ELF-1 (cell line): Measurements from ENCODE around the gene BCAR1.

ENCODE experiments used
- DNase-seq: peaks from one replicate; pipeline ENCODE4 v3.0.0-alpha.2; 2016; ENCODE audit warnings: low read depth, low spot score

Gene BCAR1

DNA sequence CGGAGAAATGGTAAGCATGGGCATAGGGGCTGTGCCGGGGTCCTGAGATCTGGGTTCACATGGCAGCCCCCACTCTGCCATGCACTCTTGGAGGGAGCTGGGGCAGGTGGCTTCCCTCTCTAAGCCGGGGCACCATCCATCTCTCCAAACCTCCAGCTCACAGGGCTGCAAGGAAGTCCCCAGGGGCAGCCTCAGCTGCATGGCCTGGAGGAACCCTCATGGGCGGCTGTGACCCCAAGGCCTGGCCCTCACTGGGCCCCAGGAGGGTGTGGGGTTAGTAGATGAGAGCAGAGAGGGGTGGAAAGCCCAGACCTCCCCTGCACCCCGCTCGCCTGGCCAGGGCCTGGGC lies 47.0 kb downstream of the BCAR1 start:
- no peak for DNase-seq

DNA sequence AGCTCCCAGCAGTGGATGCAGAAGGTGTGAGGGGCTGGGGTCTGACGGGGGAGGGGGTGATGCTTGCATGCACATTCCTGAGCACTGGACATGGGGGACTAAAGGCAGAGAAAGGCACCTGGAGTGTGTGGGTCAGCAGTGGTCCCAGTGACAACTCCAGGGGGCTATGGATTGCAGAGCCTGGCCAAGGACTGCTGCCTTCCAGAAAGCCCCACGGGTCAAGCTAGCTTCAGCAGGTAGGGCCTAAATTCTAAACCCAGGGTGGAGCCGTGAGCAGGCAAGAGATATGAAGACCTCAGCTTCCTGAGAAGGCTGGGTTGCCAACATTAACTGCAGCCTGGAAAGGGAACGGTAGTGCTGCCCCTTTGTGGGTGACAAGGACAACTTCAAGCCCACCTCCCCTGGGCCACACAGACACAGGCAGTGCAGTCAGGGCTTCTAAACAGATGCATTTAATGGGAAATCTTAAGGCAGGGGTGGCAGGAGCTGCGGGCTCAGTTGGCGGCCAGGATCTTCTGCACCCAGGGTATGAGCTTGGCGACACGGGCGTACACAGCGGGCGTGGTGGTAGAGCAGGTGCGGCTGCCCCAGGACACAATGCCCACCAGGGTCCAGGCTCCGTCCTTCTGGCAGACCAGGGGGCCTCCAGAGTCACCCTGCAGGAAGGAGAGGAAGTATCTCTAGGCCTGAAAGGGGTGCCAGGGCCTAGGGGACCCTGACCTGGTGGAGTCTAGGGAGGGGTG lies 47.6 kb downstream of the BCAR1 start:
- no peak for DNase-seq

DNA sequence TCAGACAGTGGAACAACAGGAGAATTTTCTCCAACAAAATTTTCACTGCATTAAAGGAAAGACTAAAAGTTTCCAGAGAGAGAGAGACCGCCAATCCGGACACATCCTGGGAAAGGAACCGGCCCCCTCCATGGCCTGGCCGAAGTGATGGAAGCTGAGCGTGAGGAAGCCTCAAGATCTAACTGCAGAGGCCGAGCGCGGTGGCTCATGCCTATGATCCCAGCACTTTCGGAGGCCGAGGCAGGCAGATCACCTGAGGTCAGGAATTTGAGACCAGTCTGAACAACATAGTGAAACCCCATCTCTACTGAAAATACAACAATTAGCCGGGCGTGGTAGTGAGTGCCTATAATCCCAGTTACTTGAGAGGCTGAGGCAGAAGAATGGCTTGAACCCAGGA lies 48.3 kb downstream of the BCAR1 start:
- no peak for DNase-seq

DNA sequence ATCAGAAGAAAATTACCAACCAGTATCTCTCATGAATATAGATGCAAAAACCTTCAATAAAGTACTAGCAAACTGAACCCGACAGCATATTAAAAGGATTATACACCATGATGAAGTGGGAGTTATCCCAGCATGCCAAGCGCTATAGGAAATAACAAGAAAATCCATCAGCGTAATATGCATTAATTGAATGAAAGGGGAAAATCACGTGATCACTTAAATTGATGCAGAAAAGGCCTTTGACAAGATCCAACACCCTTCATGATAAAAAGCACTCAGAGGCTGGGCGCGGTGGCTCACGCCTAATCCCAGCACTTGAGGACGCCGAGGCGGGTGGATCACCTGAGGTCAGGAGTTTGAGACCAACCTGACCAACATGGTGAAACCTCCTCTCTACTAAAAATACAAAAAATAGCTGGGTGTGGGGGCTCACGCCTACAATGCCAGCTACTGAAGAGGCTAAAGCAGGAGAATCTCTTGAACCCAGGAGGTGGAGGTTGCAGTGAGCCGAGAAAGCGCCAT lies 49.3 kb downstream of the BCAR1 start:
- DNase-seq: no peak

DNA sequence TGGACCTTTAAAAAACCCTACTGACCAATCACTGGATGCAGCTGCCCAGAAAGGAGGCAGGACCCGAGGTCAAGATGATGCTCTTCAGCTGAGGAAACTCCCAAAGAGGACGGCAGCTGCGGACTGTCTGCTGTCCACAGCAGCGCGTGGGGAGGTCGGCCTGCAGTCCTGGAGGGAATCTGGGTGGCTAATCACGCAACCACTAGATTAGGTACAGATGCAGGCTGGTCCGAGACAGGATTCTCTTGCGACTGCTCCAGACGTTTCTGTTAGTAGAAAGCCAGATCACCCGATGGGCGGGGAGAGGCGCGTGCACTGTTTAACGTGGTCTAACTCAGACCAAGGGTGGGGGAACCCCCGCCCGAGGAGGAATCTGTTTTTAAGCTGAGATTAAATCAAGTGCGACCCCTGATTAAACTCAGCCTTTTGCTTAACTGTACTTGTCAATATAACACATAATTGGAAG lies 53.3 kb downstream of the BCAR1 start:
- peak; percentile 41 for DNase-seq

DNA sequence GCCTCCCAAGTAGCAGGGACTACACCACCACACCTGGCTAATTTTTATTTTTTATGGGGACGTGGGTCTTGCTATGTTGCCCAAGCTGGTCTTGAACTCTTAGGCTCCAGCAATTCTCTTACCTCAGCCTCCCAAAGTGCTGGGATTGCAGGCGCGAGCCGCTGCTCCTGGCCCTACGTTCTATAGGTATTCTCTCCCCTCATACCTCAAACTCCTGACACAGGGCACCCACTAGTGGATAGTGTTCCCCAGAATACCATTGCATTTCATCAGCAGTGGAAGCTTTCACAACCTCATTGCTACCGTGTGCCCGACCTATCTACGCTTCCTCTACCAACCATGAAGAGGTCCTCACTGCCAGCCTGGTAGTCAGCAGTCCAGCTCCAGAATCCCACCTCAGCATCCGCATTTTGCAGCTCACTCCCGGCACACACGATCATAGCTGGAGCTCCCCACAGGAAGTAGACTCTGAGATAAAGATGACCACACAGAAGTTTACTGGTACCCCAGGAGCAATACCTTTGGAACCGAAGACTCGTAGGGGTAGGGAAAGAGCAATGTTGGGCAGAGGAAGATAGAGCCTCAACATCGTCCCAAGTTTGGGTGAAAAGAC lies 53.8 kb downstream of the BCAR1 start:
- no peak for DNase-seq

DNA sequence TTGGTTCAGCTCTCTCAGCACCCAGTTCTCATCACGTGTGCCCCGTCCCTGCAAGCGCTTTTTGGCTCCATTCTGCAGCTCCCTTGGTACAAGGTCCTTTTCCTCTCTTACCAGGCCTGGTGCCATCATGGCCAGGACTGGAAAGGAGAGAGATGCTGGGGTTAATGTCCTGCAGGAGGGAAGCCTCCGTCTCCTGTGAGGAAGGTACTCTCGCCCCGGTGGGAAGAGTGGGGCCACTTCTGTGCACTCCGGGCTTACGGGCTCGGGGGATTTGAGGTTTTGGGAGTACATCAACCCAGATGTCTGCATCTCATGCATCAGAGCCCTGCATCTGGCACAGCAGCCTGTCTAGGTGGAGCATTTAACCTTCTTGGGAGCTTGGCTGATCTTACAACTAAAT lies 54.6 kb downstream of the BCAR1 start:
- no peak for DNase-seq

DNA sequence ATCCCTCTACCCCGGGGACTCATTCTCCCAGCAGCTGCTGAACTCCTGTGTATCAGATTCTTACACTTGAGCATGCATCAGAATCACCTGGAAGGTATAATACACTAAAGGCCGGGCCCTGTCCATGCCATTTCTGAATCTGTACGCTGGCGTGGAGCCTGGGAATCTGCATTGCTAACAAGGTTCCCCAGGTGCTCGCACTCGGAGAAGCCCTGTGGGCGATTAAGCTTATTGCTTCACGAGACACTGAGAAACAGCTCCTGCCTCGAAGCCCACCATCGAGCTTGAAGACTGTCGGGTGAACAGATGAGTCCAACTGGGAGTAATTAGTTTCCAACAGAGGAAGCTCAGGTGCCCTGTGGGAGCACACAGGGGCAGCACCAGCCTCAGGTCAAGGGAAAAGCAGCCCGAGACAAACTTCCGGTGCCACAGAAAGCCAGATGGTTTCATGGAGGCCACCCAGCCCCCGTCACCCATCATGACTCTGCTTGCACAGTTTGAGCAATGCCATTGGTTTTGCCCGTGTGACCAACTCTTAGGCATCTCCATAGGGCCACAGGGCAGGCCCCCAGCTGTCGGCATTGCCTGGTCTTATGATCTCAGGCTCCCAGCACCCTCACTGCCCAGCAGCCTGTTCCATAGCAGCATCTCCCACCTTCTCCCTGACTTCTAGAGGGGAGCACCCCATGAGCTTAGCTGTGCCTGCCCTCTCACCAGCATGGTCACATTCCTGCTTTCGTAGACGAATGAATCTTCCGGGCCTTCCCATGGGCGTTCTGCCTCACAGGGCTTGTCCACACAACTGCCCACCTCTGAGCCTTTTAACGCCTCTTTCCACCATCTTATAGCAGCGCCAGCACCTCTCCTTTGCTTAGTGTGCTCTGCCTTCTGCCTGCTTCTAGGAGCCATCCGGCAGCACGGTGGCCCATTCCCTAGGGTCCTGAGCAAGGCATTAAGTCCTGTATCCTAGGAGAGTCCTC lies 55.3 kb downstream of the BCAR1 start:
- DNase-seq: no peak

DNA sequence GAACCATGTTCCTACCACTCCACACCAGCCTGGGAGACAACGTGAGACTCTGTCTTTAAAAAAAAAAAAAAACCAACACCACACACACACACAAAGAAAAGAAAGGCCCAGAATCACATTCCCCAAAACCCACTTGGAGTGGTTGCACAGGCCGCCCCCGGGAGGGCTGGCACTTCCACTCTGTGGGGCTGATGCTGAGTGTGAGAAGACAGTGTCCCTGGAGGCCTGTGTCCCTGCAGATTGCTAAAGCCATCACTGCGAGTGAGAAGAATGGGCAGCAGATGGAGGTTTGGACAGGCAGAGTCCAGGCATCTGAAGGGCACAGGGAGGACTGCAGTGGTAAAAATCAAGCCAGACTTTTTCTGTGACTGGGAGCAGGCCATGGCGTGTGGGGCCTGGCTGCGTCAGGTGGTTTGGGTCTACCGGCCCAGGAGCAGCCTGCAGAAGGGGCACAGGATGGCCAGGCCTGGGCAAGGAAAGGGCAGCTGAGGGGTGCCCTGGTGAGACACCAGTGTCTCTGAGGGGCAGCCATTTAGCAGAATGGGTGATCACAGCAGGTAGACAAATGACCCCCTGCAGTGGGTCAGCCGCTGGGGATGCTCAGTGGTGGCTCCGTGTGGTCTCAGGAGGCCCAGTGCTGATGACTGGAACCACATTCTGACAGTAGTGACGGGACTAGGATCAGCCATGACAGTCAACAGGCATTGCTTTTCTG lies 57.5 kb downstream of the BCAR1 start:
- no peak for DNase-seq

DNA sequence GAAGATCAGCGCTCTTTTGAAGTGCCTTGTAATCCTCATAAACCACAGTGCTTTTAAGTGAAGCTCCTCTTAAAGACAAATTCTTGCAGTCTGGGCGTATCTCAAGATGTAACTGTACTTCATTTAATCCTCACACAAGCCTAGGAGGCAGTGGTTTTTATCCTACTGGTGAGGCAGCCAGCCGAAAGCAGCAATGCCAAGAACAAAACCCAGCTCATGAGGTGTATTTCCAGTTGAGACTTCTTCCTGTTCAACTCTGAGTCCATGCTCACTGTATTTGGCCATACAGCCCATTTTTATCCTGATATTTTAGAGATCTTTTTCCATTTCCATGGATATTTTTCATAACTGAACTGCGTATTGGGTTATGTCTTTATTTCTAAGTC lies 58.2 kb downstream of the BCAR1 start:
- no peak for DNase-seq

DNA sequence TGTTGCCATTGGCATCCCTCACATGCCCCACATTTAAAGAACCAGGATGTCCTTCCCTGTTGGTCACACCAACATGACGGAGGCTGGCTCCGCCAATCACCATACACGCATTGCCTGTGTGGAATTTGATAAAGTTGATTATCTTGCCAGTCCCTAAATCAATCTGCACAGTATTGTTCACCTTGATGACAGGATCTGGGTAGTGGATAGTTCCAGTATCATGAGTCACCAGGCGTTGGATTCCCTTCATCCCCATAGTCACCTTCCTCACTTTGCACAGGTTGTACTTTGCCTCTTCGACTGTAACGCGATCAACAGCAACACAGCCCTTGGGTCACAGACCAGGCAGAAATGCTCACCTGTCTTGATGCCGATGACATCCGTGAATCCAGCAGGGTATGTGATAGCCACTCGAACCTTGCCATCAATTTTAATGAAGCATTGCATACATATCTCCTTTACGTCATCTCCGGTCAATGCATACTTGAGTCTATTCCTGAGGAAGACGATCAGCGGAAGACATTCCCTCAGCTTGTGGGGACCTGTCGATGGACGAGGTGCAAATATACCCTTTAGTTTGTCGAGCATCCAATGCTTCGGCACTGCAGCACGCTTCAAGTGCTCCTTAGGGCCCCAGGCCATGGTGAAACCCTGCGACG lies 58.7 kb downstream of the BCAR1 start:
- DNase-seq: no peak

DNA sequence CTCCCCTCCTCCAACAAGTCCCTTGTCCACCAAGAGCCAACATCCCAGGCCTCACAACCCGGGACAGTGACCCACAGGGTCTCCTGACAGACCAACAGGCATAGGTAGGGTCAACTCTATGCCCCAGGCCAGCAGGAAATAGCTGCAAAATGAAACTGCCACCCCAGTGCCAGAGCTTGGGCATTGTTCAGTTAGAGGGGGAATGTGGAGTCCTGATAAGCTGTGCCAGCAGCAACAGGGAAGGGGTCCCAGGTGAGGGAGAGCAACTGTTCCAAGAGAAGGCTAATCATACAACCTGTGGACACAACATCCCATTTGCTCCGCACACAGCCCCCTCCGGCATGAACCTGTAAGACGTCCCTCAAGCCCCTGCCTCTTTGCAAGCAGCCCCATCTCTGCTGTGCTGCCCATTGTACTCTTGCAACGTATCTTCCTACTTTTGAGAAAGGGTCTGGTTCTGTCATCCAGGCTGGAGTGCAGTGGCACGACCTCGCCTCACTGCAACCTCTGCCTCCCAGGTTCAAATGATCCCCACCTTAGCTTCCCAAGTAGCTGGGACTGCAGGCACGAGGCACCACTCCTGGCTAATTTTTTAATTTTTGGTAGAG lies 61.7 kb downstream of the BCAR1 start:
- no peak for DNase-seq

DNA sequence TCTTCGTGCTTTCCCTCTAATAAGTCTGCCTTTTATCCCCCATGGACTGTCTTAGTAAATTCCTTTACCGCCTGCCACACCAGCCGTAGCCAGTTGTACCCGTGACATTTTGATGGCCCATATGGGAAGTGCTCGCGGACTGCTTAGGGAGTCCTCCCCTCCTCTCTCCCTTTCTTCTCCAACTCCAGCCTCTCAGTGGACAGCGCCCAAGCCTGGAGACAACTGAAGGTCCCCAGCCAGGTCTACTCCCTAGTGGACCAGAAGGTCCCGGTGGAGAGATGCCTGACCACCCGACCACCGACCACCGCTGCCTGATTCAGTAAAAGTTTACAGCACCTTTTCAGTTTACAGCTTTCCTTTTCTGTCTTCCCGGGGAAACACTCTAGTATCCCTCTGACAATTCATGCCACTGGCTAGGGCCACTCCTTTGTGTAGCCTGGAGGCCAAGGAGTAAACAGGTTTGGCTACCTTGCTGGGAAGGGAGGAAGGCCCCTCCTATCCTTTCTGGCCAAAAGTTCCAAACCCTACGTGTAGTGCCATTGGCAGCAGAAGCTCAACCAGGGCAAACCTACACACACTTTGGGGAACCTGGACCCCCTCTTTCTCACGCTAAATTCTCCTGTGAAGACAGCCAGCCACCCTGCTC lies 62.5 kb downstream of the BCAR1 start:
- DNase-seq: peak; percentile 71

DNA sequence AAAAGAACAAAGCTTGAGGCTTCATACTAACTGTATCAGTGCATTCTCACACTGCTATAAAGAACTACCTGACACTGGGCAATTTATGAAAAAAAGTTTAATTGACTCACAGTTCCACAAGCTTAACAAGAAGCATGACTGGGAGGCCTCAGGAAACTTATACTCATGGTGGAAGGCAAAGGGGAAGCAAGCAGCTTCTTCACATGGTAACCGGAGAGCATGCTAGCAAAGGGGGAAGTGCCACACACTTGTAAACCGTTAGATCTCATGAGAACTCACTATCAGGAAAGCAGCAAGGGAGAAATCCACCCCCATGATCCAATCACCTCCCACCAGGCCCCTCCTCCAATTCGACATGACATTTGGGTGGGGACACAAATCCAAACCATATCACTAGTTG lies 69.8 kb downstream of the BCAR1 start:
- DNase-seq: no peak

DNA sequence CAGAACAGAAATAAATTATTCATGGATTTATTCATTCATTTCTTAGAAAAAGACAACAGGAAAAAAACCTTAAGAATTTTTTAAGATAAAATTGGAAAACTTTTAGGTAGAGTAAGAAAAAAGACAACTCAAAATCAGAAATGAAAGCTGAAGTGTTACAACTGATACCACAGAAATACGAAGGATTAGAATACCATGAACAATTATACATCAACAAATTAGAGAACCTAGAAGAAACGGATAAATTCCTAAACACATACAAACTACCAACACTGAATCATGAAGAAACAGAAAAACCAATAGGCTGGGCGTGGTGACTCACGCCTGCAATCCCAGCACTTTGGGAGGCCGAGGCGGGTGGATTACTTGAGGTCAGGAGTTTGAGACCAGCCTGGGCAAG lies 72.2 kb downstream of the BCAR1 start:
- no peak for DNase-seq
